ENCODE results near the gene MEF2C.
A peak's percentile ranks its signal among the peaks of the same experiment; 100 is the strongest.

Gene MEF2C

GRCh38 chr5:88688984-88689667 is 193.9 kb downstream of the MEF2C start:
- DNase-seq (ENCODE audit: low read depth in 2 of 2), result no peak

- DNase-seq (ENCODE audit: low read depth in 2 of 2), result no peak
These were observed 194.6 kb downstream of the MEF2C start for GRCh38 chr5:88688156-88688983.

- no peak for DNase-seq (ENCODE audit: low read depth in 2 of 2)
These were observed 195.5 kb downstream of the MEF2C start for GRCh38 chr5:88687373-88687911.

- DNase-seq (ENCODE audit: low read depth in 2 of 2), result no peak
These were observed 196.3 kb downstream of the MEF2C start for GRCh38 chr5:88686726-88687125.

- DNase-seq (ENCODE audit: low read depth in 2 of 2), result no peak
These were observed 197.1 kb downstream of the MEF2C start for GRCh38 chr5:88685591-88686541.

- no peak for DNase-seq (ENCODE audit: low read depth in 2 of 2)
These were observed 199.4 kb downstream of the MEF2C start for GRCh38 chr5:88683506-88684135.

- DNase-seq (ENCODE audit: low read depth in 2 of 2), result no peak
These were observed 200.1 kb downstream of the MEF2C start for GRCh38 chr5:88682881-88683361.

GRCh38 chr5:88682131-88682530 is 200.9 kb downstream of the MEF2C start:
- DNase-seq (ENCODE audit: low read depth in 2 of 2), result no peak

GRCh38 chr5:88681211-88681803 is 201.7 kb downstream of the MEF2C start:
- no peak for DNase-seq (ENCODE audit: low read depth in 2 of 2)

GRCh38 chr5:88680253-88681132 is 202.5 kb downstream of the MEF2C start:
- DNase-seq (ENCODE audit: low read depth in 2 of 2), result peak; percentile 67 to 82

- no peak for DNase-seq (ENCODE audit: low read depth in 2 of 2)
These were observed 203.3 kb downstream of the MEF2C start for GRCh38 chr5:88679638-88680037.

GRCh38 chr5:88678770-88679381 is 204.1 kb downstream of the MEF2C start:
- DNase-seq (ENCODE audit: low read depth in 2 of 2), result no peak

- DNase-seq (ENCODE audit: low read depth in 2 of 2), result no peak
These were observed 204.8 kb downstream of the MEF2C start for GRCh38 chr5:88677943-88678769.

GRCh38 chr5:88677376-88677895 is 205.5 kb downstream of the MEF2C start:
- DNase-seq (ENCODE audit: low read depth in 2 of 2), result no peak

GRCh38 chr5:88676637-88677375 is 206.2 kb downstream of the MEF2C start:
- DNase-seq (ENCODE audit: low read depth in 2 of 2), result no peak

- DNase-seq (ENCODE audit: low read depth in 2 of 2), result no peak
These were observed 207.0 kb downstream of the MEF2C start for GRCh38 chr5:88675708-88676636.
